ENCODE data around the gene NETO2. TPM values are rescaled to one million over a fixed set of nuclear protein-coding genes. Genes with fewer than 3 reads are reported as not detected.
A peak's percentile ranks its signal among the peaks of the same experiment; 100 is the strongest.
"Not testable (repeated sequence)": the region's sequence is repeated elsewhere in the genome, so short reads cannot be mapped to it uniquely, and the experiment has no call there.

The NETO2 gene
- total RNA-seq, 1 donor from 2014 or later, result 28.0 TPM

GRCh38 chr16:47144559-47144877 lies 773 bp upstream of the NETO2 start:
- H3K4me1 Mint-ChIP-seq (ENCODE audit: low read depth), result peaks cover 25% of the 10 kb centered on the region
- H3K27ac Mint-ChIP-seq, result peak overlapping the region; percentile 86
- intact Hi-C loops (cut with micrococcal nuclease), result loop anchor here (2.0 to 10.0 kb wide), 7 partner anchors 200 to 1468 kb away; partner anchors contain the start of genes N4BP1, ORC6 and VPS35
- H3K4me3 Mint-ChIP-seq, result peak overlapping the region; percentile 83
- H3K27me3 Mint-ChIP-seq (ENCODE audit: insufficient read depth), result peaks cover 16% of the 10 kb centered on the region
- DNase-seq (ENCODE audit: low spot score), result no peak
- H3K36me3 Mint-ChIP-seq (ENCODE audit: low read depth), result peaks cover 7% of the 10 kb centered on the region
- H3K9me3 Mint-ChIP-seq, result no peaks in the 10 kb centered on the region

GRCh38 chr16:47142821-47143676 lies 696 bp downstream of the NETO2 start:
- intact Hi-C loops (cut with micrococcal nuclease), result loop anchor here (1.0 to 10.0 kb wide), 11 partner anchors 29 to 1469 kb away; partner anchors contain the start of genes C16orf87, N4BP1, ORC6 and VPS35
- Mint-ChIP-seq H3K4me3 (peak overlapping the region; percentile 90), H3K36me3 (ENCODE audit: low read depth) (peaks cover 10% of the 10 kb centered on the region), H3K9me3 (no peaks in the 10 kb centered on the region), H3K4me1 (ENCODE audit: low read depth) (peaks cover 40% of the 10 kb centered on the region), H3K27me3 (ENCODE audit: insufficient read depth) (peaks cover 16% of the 10 kb centered on the region), H3K27ac (peak overlapping the region; percentile 26)
- DNase-seq (ENCODE audit: low spot score), result peak; percentile 60

GRCh38 chr16:47142486-47142820 lies 1.3 kb downstream of the NETO2 start:
- Mint-ChIP-seq H3K27me3 (ENCODE audit: insufficient read depth) (peaks cover 16% of the 10 kb centered on the region), H3K4me3 (peak overlapping the region; percentile 90), H3K36me3 (ENCODE audit: low read depth) (peaks cover 10% of the 10 kb centered on the region), H3K27ac (peak overlapping the region; percentile 41), H3K4me1 (ENCODE audit: low read depth) (peaks cover 46% of the 10 kb centered on the region), H3K9me3 (no peaks in the 10 kb centered on the region)
- no peak for DNase-seq (ENCODE audit: low spot score)
- intact Hi-C loops (cut with micrococcal nuclease), result loop anchor here (1.0 to 10.0 kb wide), 9 partner anchors 198 to 1470 kb away; partner anchors contain the start of genes C16orf87, N4BP1, ORC6 and VPS35

- Mint-ChIP-seq H3K4me1 (ENCODE audit: low read depth) (peaks cover 50% of the 10 kb centered on the region), H3K9me3 (no peaks in the 10 kb centered on the region)
Observed at GRCh38 chr16:47141773-47142485, 1.8 kb downstream of the NETO2 start.

GRCh38 chr16:47140686-47141085 lies 3.1 kb downstream of the NETO2 start:
- Mint-ChIP-seq H3K36me3 (ENCODE audit: low read depth) (peaks cover 10% of the 10 kb centered on the region), H3K27ac (no peak overlapping the region), H3K9me3 (no peaks in the 10 kb centered on the region), H3K27me3 (ENCODE audit: insufficient read depth) (peaks cover 12% of the 10 kb centered on the region), H3K4me3 (no peak overlapping the region), H3K4me1 (ENCODE audit: low read depth) (peaks cover 56% of the 10 kb centered on the region)
- no peak for DNase-seq (ENCODE audit: low spot score)
- intact Hi-C loops (cut with micrococcal nuclease), result loop anchor here (1.0 to 10.0 kb wide), 11 partner anchors 103 to 1472 kb away; partner anchors contain the start of genes DNAJA2, ITFG1, N4BP1 and ORC6

More at GRCh38 chr16:47141773-47142485, 1.8 kb downstream of the NETO2 start:
- peak; percentile 79 for DNase-seq (ENCODE audit: low spot score)
- peak overlapping the region; percentile 90 for H3K4me3 Mint-ChIP-seq
- H3K36me3 Mint-ChIP-seq (ENCODE audit: low read depth), result peaks cover 10% of the 10 kb centered on the region
- H3K27ac Mint-ChIP-seq, result peak overlapping the region; percentile 53
- intact Hi-C loops (cut with micrococcal nuclease), result loop anchor here (1.0 to 10.0 kb wide), 14 partner anchors 105 to 1470 kb away; partner anchors contain the start of genes C16orf87, DNAJA2, ITFG1 and N4BP1
- peaks cover 16% of the 10 kb centered on the region for H3K27me3 Mint-ChIP-seq (ENCODE audit: insufficient read depth)

GRCh38 chr16:47139561-47140185 lies 4.1 kb downstream of the NETO2 start:
- Mint-ChIP-seq H3K27me3 (ENCODE audit: insufficient read depth) (peaks cover 5% of the 10 kb centered on the region), H3K4me1 (ENCODE audit: low read depth) (peaks cover 53% of the 10 kb centered on the region), H3K4me3 (no peak overlapping the region), H3K36me3 (ENCODE audit: low read depth) (peaks cover 10% of the 10 kb centered on the region), H3K27ac (no peak overlapping the region), H3K9me3 (no peaks in the 10 kb centered on the region)
- intact Hi-C loops (cut with micrococcal nuclease), result loop anchor here (2.0 to 10.0 kb wide), 7 partner anchors 167 to 1473 kb away; partner anchors contain the start of genes DNAJA2, N4BP1, ORC6 and VPS35
- no peak for DNase-seq (ENCODE audit: low spot score)

GRCh38 chr16:47137925-47138324 lies 5.8 kb downstream of the NETO2 start:
- H3K27me3 Mint-ChIP-seq (ENCODE audit: insufficient read depth); intact Hi-C loops (cut with micrococcal nuclease); H3K4me3 Mint-ChIP-seq; H3K27ac Mint-ChIP-seq; DNase-seq (ENCODE audit: low spot score); H3K9me3 Mint-ChIP-seq: not testable (repeated sequence)
- Mint-ChIP-seq H3K4me1 (ENCODE audit: low read depth) (peaks cover 55% of the 10 kb centered on the region), H3K36me3 (ENCODE audit: low read depth) (peaks cover 15% of the 10 kb centered on the region)

- intact Hi-C loops (cut with micrococcal nuclease), result no loop called here
- Mint-ChIP-seq H3K4me1 (ENCODE audit: low read depth) (peaks cover 44% of the 10 kb centered on the region), H3K27ac (no peak overlapping the region), H3K27me3 (ENCODE audit: insufficient read depth) (no peaks in the 10 kb centered on the region), H3K4me3 (no peak overlapping the region), H3K9me3 (no peaks in the 10 kb centered on the region), H3K36me3 (ENCODE audit: low read depth) (peaks cover 9% of the 10 kb centered on the region)
- no peak for DNase-seq (ENCODE audit: low spot score)
Observed at GRCh38 chr16:47136099-47136842, 7.5 kb downstream of the NETO2 start.

- Mint-ChIP-seq H3K9me3 (no peaks in the 10 kb centered on the region), H3K4me1 (ENCODE audit: low read depth) (peaks cover 41% of the 10 kb centered on the region), H3K36me3 (ENCODE audit: low read depth) (peaks cover 14% of the 10 kb centered on the region), H3K27ac (no peak overlapping the region), H3K27me3 (ENCODE audit: insufficient read depth) (no peaks in the 10 kb centered on the region), H3K4me3 (no peak overlapping the region)
- DNase-seq (ENCODE audit: low spot score), result no peak
- intact Hi-C loops (cut with micrococcal nuclease), result no loop called here
Observed at GRCh38 chr16:47134550-47134949, 9.2 kb downstream of the NETO2 start.

- intact Hi-C loops (cut with micrococcal nuclease), result no loop called here
- Mint-ChIP-seq H3K27ac (no peak overlapping the region), H3K9me3 (no peaks in the 10 kb centered on the region), H3K4me1 (ENCODE audit: low read depth) (peaks cover 23% of the 10 kb centered on the region), H3K4me3 (no peak overlapping the region), H3K27me3 (ENCODE audit: insufficient read depth) (no peaks in the 10 kb centered on the region), H3K36me3 (ENCODE audit: low read depth) (peaks cover 14% of the 10 kb centered on the region)
- DNase-seq (ENCODE audit: low spot score), result no peak
Observed at GRCh38 chr16:47132308-47132707, 11.4 kb downstream of the NETO2 start.

GRCh38 chr16:47129755-47130435 lies 13.8 kb downstream of the NETO2 start:
- Mint-ChIP-seq H3K4me1 (ENCODE audit: low read depth) (peaks cover 14% of the 10 kb centered on the region), H3K4me3 (no peak overlapping the region), H3K36me3 (ENCODE audit: low read depth) (peaks cover 16% of the 10 kb centered on the region), H3K9me3 (no peaks in the 10 kb centered on the region), H3K27me3 (ENCODE audit: insufficient read depth) (no peaks in the 10 kb centered on the region), H3K27ac (no peak overlapping the region)
- intact Hi-C loops (cut with micrococcal nuclease), result no loop called here
- no peak for DNase-seq (ENCODE audit: low spot score)

- Mint-ChIP-seq H3K36me3 (ENCODE audit: low read depth) (peaks cover 12% of the 10 kb centered on the region), H3K9me3 (no peaks in the 10 kb centered on the region), H3K27me3 (ENCODE audit: insufficient read depth) (no peaks in the 10 kb centered on the region), H3K27ac (no peak overlapping the region), H3K4me1 (ENCODE audit: low read depth) (peaks cover 9% of the 10 kb centered on the region), H3K4me3 (no peak overlapping the region)
- intact Hi-C loops (cut with micrococcal nuclease), result no loop called here
- DNase-seq (ENCODE audit: low spot score), result no peak
Observed at GRCh38 chr16:47127541-47127940, 16.2 kb downstream of the NETO2 start.
